PC-3 (cell line): Measurements from ENCODE around the gene UACA. TPM values are rescaled to one million over a fixed set of nuclear protein-coding genes. Genes with fewer than 3 reads are reported as not detected.

ENCODE experiments used
- ATAC-seq: fragments of 200-7000 bp; cut with Tn5 transposase; 2 replicates; pipeline ENCODE4 v1.9.1; 2020; ENCODE audit warnings: mild to moderate bottlenecking, moderate library complexity
- BruUV-seq: library from RNA; stranded (reverse); fragments of 400-500 nt; replicated peaks from 2 replicates; lab custom pipeline; 2021; lab: Mats Ljungman, UMichigan
- CTCF ChIA-PET: fragments of 300-600 bp; sonication (Branson Sonifier 250); formaldehyde crosslinking; loops from one replicate; lab custom pipeline; 2022; ENCODE audit warnings: antibody characterized with exemption; lab: Charles Lee
- POLR2A ChIA-PET: fragments of 300-600 bp; sonication (Branson Sonifier 250); formaldehyde crosslinking; loops from one replicate; lab custom pipeline; 2022; ENCODE audit warnings: antibody characterized with exemption; ENCODE audit not compliant: unreplicated experiment; lab: Charles Lee
- DNase-seq: peaks from one replicate; pipeline ENCODE4 v3.0.0-alpha.2; 2015
- H2AFZ ChIP-seq: fragments of 300-600 bp; sonication (generic); 2 replicates; pipeline ENCODE4 v1.6.0; 2016; ENCODE audit warnings: antibody characterized with exemption, low read length
- H3F3A ChIP-seq: fragments of 300-600 bp; sonication (generic); one replicate; pipeline ENCODE4 v1.6.0; 2017; ENCODE audit warnings: antibody characterized with exemption, low read length, control low read depth, mild to moderate bottlenecking; ENCODE audit not compliant: unreplicated experiment
- H3K27ac ChIP-seq: fragments of 300-600 bp; sonication (generic); 2 replicates; pipeline ENCODE4 v1.5.1; 2016; ENCODE audit warnings: mild to moderate bottlenecking, low read length
- H3K27me3 ChIP-seq: fragments of 300-600 bp; sonication (generic); 2 replicates; pipeline ENCODE4 v1.6.1; 2016; ENCODE audit warnings: low read length, mixed read lengths
- H3K36me3 ChIP-seq: fragments of 300-600 bp; sonication (generic); 2 replicates; pipeline ENCODE4 v1.6.1; 2016; ENCODE audit warnings: low read depth, mixed run types, low read length, mixed read lengths
- H3K4me1 ChIP-seq: fragments of 300-600 bp; sonication (generic); 2 replicates; pipeline ENCODE4 v1.5.1; 2016; ENCODE audit warnings: low read length; ENCODE audit not compliant: insufficient read depth
- H3K4me2 ChIP-seq: fragments of 300-600 bp; sonication (generic); 2 replicates; pipeline ENCODE4 v1.6.0; 2016; ENCODE audit warnings: low read length
- H3K4me3 ChIP-seq: fragments of 300-600 bp; sonication (generic); 2 replicates; pipeline ENCODE4 v1.5.1; 2016; ENCODE audit warnings: mild to moderate bottlenecking, low read length, mixed read lengths
- H3K79me2 ChIP-seq: fragments of 300-600 bp; sonication (generic); 2 replicates; pipeline ENCODE4 v1.6.1; 2017; ENCODE audit warnings: low read length, mixed read lengths
- H3K9ac ChIP-seq: fragments of 300-600 bp; sonication (generic); 2 replicates; pipeline ENCODE4 v1.6.0; 2016; ENCODE audit warnings: mild to moderate bottlenecking, low read length
- H3K9me2 ChIP-seq: fragments of 300-600 bp; sonication (generic); replicated peaks from 2 replicates; pipeline ENCODE4 v1.6.1; 2016; ENCODE audit warnings: mixed run types, low read length, mixed read lengths
- H3K9me3 ChIP-seq: fragments of 300-600 bp; sonication (generic); 2 replicates; pipeline ENCODE4 v1.6.1; 2016; ENCODE audit warnings: low read length, mixed read lengths
- H4K20me1 ChIP-seq: fragments of 300-600 bp; sonication (generic); 2 replicates; pipeline ENCODE4 v1.6.1; 2016; ENCODE audit warnings: low read length, mixed read lengths
- CTCF ChIP-seq: fragments of 300-600 bp; sonication (generic); conservative IDR thresholded peaks from 2 replicates; pipeline ENCODE4 v1.5.1; 2017; ENCODE audit warnings: antibody characterized with exemption, low read depth, mild to moderate bottlenecking, low read length
- EZH2 ChIP-seq: fragments of 300-600 bp; sonication (generic); IDR thresholded peaks from one replicate; pipeline ENCODE4 v1.6.1; 2017; ENCODE audit warnings: antibody characterized with exemption, mild to moderate bottlenecking, low read length; ENCODE audit not compliant: unreplicated experiment
- EZH2phosphoT487 ChIP-seq: fragments of 300-600 bp; sonication (generic); IDR thresholded peaks from 2 replicates; pipeline ENCODE4 v1.6.1; 2018; ENCODE audit warnings: mild to moderate bottlenecking, antibody characterized with exemption, low read length, borderline replicate concordance
- intact Hi-C: fragments of 100-400 bp; cut with micrococcal nuclease; formaldehyde crosslinking; loops from 2 replicates; pipeline ENCODE4 v1.9.0; 2023
- total RNA-seq: library from RNA; depleted of rRNA; stranded (reverse); fragments of >200 nt; gene quantifications from 2 replicates; pipeline ENCODE4 v1.2.3, GENCODE V29; 2014

The UACA gene
- total RNA-seq, 1 experiment from 2014 or later, result 21.7 TPM

GRCh38 chr15:70633991-70634390 is 129.4 kb downstream of the UACA start:
- H3K27me3 ChIP-seq, result no peaks in the 10 kb centered on the region
- no peaks in the 10 kb centered on the region for H3K9me2 ChIP-seq
- no peaks in the 10 kb centered on the region for H3K79me2 ChIP-seq
- H3K9me3 ChIP-seq, result no peaks in the 10 kb centered on the region
- no peak overlapping the region for H2AFZ ChIP-seq
- peaks cover 5% of the 10 kb centered on the region for H3F3A ChIP-seq
- intact Hi-C loops, result loop anchor here (2.0 kb wide), 1 partner anchor 541 kb away; no protein-coding TSS in a partner anchor
- no TSS peak for BruUV-seq
- POLR2A ChIA-PET, result no interaction called here
- H3K27ac ChIP-seq, result peak overlapping the region; percentile 86
- no peaks in the 10 kb centered on the region for H4K20me1 ChIP-seq
- peaks cover 31% of the 10 kb centered on the region for H3K4me1 ChIP-seq
- H3K4me3 ChIP-seq, result no peak overlapping the region
- H3K9ac ChIP-seq, result no peak overlapping the region
- CTCF ChIA-PET, result interaction anchor here (0.6 kb wide), 1 partner anchor 65 kb away, joined by 3 read pairs; no protein-coding TSS in a partner anchor
- no peaks in the 10 kb centered on the region for H3K36me3 ChIP-seq
- 0 out of 2 replicates have a peak overlapping the region, but pooled peaks have one; percentile 75 for H3K4me2 ChIP-seq
- ATAC-seq, result no peak
- no peak for TF ChIP-seq EZH2
- TF ChIP-seq EZH2phosphoT487, result no peak
- no peak for TF ChIP-seq CTCF
- no peak for DNase-seq

- H3K27ac ChIP-seq, result peak overlapping the region; percentile 86
- H3K9me2 ChIP-seq, result no peaks in the 10 kb centered on the region
- peak overlapping the region; percentile 41; the same call in 1 of the 2 replicates for H2AFZ ChIP-seq
- CTCF ChIA-PET, result interaction anchor here (0.6 kb wide), 1 partner anchor 64 kb away, joined by 3 read pairs; no protein-coding TSS in a partner anchor
- H3K36me3 ChIP-seq, result no peaks in the 10 kb centered on the region
- peak overlapping the region; percentile 56 for H3K9ac ChIP-seq
- H3K4me1 ChIP-seq, result peaks cover 31% of the 10 kb centered on the region
- H3K27me3 ChIP-seq, result no peaks in the 10 kb centered on the region
- peak; percentile 7 for DNase-seq
- H3K9me3 ChIP-seq, result no peaks in the 10 kb centered on the region
- intact Hi-C loops, result loop anchor here (2.0 kb wide), 1 partner anchor 540 kb away; no protein-coding TSS in a partner anchor
- peak; percentile 85 for ATAC-seq
- no peaks in the 10 kb centered on the region for H4K20me1 ChIP-seq
- H3F3A ChIP-seq, result peaks cover 5% of the 10 kb centered on the region
- H3K4me3 ChIP-seq, result no peak overlapping the region
- H3K79me2 ChIP-seq, result no peaks in the 10 kb centered on the region
- BruUV-seq, result no TSS peak
- TF ChIP-seq EZH2phosphoT487 (no peak), CTCF (no peak), EZH2 (no peak)
- POLR2A ChIA-PET, result no interaction called here
- H3K4me2 ChIP-seq, result peak overlapping the region; percentile 75
Observed at GRCh38 chr15:70633103-70633831, 130.1 kb downstream of the UACA start.
